HTERT RPE-1 (cell line): ENCODE data around the gene UNC13B.
"Not testable (repeated sequence)": the region's sequence is repeated elsewhere in the genome, so short reads cannot be mapped to it uniquely, and the experiment has no call there.

Source experiments
- in situ Hi-C: fragments of 300-500 bp; cut with MboI; formaldehyde crosslinking; loops from 4 replicates; pipeline ENCODE4 v1.14.3; 2020; ENCODE audit warnings: low sequenced_read_pairs

The UNC13B gene

GRCh38 chr9:35220659-35221338 lies 59.0 kb downstream of the UNC13B start:
- in situ Hi-C loops: no loop called here

DNA sequence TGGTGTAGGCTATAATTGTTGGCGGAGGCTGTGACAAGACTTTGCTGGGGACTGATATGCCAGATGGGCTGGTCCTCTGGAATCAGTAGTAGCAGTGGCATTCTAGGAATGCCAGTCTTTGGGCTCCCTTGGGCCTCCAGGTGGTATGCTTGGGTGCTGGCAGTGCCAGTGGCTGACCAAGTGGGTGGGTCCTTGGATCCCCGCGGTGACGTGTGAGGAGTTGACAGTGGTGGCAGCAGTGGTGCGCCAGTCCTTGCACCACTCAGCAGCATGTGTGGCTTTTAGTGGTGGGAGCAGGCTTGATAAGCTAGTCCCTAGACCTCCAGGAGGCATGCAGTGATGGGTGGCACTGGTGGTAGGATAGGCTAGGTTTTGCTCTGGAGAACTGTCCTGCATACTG lies 63.9 kb downstream of the UNC13B start:
- in situ Hi-C loops: no loop called here

DNA sequence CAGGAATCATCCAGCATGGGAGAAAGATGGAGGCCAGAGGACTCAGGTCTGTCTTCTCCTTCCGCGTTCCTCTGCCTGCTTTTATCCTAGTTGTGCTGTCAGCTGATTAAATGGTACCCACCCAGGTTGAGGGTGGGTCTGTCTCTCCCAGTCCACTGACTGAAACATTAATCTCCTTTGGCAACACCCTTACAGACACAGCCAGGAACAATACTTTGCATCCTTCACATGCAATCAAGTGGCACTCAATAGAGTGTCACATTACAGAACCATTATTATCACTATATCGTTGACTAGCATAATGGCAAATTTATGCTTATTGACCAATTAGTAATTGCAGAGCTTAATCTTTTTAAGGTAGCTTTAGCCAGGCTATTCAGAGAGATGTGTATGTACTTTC lies 64.8 kb downstream of the UNC13B start:
- in situ Hi-C loops: no loop called here

DNA sequence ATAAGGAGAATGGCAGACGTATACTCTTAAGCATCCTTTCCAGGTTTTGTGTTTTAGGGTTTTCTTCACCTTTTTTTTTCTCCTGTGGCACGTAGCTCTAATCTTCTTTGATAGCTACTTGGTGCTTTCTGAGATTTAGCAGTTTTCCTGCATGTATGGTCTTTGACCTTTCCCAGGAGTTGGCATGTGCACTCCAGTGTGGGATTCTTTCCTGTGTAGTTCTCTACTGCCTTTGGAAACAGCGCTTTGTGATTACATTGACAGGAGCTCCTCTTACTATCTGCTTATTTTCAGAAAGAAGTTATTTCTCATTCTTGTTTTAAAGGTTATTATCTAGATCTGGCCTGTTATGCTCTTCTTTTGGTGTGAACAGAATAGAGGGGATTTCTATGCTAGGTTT lies 65.5 kb downstream of the UNC13B start:
- in situ Hi-C loops: no loop called here

DNA sequence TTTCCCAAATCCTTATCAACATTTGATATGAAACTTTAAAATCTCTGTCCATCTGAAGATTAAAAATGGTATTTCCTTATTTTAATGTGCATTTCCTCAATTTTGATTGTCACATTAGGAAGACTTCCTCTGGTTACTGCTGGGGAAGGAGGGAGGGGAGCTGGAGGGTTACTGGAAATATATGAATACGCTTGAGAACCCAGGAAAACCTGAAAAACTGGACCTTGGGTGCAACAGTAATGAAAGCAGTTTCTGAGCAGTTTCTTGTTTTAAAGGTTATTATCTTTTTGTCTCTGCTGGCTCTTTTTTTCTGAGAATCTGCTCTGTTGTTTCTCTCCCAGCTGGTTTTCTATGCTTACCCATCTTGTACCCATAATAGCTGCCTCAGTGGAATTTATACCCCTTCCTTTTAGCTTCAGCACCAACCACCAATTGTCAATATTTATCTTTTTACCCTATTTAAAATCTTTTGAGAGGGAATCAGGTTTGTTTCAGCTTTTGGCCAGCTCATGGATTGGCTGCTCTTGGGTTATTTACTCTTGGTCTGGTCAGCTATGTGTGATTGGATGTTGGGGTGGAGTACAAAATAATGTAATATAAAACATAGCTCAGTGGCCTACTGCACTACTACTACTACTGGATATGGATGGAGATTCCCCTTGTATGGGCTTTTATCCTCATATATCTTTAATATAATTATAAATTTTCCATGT lies 67.4 kb downstream of the UNC13B start:
- in situ Hi-C loops: no loop called here

DNA sequence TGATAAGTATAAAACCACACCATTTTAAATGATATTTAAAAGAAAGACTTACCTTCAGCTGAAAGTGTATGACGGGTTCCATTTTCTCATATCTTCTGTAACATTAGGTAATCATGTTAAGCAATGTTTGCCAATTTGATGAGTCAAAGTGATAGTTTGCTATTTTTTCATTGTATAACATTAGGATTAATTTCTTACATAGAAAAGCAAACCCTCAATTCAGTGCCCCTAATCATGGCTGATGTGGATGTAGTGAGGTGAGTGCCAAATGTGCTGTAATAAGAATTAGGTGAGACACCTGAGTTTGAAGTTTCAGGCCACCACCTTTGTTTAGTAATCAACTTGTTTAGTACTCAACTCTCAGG lies 68.0 kb downstream of the UNC13B start:
- in situ Hi-C loops: no loop called here

- in situ Hi-C loops: no loop called here
Measured at GRCh38 chr9:35232867-35233544, 71.2 kb downstream of the UNC13B start.

- in situ Hi-C loops: no loop called here
Measured at GRCh38 chr9:35236692-35237091, 74.9 kb downstream of the UNC13B start.

- in situ Hi-C loops: no loop called here
Measured at GRCh38 chr9:35237311-35237710, 75.5 kb downstream of the UNC13B start.

- in situ Hi-C loops: not testable (repeated sequence)
Measured at GRCh38 chr9:35245945-35246344, 84.1 kb downstream of the UNC13B start.

DNA sequence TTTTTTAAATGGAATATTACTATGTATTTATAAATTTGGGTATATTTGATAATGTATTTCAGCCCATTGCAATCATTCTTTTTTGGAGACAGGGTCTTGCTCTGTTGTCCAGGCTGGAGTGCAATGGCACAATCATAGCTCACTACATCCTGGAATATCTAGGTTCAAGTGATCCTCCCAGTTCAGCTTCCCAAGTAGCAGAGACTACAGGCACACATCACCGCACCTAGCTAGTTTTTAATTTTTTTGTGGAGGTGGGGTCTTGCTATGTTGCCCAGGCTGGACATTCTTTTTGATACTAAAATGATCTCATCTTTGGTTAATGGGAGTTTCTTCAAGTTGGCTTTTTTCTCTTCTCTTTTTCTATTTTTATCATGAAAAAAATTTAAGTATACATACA lies 91.3 kb downstream of the UNC13B start:
- in situ Hi-C loops: no loop called here

DNA sequence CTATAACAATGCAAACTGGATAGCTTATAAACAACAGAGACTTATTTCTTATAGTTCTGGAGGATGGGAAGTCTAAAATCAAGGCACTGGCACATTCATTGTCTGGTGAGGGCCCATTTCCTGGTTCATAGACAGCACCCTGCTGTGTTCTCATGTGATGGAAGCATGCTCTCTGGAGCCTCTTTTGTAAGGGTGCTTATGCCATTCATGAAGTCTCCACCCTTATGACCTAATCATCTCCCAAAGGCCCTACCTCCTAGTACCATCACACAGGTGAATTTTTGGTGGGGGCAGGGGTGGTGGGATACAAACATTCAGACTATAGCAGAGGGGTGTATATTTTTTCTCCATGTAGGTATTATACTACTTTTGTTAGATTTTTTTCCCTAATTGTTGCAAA lies 92.4 kb downstream of the UNC13B start:
- in situ Hi-C loops: no loop called here

DNA sequence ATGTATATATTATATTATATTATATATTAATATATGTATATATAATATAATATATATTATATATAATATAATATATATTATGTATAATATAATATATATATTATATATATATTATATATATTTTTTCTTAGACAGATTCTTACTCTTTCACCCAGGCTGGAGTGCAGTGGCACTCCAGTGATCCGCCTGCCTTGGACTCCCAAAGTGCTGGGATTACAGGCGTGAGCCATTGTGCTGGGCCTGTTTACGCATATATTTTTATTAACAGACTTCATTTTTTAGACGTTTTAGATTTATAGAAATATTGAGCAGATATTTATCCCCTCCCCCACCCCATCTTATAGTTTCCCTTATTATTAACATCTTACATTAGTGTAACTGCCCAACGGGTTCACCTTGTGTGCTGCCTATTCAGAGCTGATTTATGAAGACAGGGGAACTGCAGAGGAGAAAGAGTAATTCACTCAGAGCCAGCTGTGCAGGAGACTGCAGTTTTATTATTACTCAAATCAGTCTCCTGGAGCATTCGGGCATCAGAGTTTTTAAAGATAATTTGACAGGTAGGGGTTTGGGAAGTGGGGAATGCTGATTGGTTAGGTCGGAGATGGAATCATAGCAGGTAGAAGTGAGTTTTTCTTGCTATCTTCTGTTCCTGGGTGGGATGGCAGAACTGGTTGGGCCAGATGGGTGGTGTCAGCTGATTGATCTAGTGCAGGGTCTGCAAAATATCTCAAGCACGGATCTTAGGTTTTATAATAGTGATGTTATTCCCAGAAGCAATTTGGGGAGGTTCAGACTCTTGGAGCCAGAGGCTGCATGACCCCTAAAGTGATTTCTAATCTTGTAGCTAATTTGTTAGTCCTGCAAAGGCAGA lies 93.4 kb downstream of the UNC13B start:
- in situ Hi-C loops: no loop called here

DNA sequence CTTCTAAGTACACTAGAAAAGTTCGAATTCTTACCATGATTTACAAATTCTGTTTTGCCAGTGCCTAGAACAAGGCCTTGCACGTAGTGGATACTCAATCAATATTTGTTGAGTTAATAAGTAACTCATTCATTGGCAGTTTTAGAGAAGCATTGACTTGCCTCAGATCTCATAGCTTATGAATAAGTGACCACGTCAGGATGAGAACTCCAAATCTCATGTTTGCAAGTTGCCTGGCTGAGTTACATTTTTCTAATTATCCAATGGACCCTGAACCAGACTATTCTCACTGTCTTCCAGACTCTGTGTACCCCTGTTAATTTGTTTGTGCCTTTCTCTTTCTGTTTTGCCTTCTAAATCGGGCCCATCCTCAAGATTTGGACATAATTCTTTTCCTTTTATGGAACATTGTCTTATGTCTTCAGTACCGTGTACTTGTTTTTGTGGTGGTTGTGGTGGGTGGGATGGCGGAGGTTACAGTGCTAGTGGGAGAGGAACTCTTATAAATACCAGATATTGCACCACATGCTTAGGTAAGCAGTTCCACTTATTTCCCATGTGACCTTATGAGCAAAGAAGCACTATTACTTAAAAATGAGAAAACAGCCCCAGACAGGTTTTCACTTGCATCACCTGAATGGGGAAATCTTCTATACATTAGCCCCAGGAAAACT lies 96.3 kb downstream of the UNC13B start:
- in situ Hi-C loops: no loop called here

- in situ Hi-C loops: no loop called here
Measured at GRCh38 chr9:35258660-35259474, 97.1 kb downstream of the UNC13B start.

DNA sequence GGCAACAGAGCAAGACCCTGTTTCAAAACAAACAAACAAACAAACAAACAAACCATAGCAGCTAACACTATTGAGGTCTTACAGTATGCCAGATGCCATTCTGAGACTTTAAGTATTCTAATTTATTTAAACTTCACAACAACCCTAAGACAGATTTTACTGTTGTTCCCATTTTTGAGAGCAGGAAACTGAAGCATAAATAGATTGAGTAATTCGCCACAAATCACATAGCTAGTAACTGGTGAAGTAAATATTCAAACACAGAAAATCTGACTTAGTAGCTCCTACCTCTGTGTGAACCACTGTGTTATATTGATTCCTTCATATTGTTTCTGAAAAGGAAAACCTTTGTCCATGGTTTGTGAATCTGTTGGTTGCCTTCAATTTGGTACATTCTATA lies 98.4 kb downstream of the UNC13B start:
- in situ Hi-C loops: no loop called here

DNA sequence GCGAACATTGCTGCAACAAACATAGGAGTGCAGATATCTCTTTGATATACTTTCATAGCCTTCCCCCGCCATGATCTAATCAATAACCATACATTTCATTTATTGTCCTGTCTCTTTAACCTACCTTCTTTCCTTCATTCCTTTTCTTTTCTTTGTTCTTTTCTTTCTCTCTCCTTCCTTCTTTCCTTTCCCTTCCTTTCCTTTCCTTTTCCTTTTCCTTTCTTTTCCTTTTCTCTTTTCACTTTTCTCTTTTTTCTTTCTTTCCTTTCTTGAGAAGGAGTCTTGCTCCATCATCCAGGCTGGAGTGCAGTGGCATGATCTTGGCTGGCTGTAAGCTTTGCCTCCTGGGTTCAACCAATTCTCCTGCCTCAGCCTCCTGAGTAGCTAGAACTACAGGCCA lies 100.3 kb downstream of the UNC13B start:
- in situ Hi-C loops: no loop called here

DNA sequence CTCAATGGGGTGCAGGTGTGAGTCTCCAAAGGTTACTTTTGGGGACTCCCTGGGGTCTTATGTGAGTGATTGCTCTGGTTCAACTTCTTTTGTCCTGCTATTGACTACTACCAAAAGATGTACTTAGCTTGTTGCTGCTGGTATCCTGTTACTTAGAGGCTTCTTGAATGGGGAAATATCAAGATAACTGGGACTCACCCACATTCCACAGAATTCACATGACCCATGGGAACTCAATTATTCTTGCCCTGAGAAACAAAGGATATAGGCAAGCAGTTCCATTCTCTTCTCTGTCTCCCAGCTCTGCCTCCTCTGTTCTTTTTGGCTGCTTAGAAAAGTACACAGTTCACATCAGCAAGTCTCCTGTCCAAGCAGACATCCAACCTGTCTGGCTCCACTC lies 105.9 kb downstream of the UNC13B start:
- in situ Hi-C loops: no loop called here

DNA sequence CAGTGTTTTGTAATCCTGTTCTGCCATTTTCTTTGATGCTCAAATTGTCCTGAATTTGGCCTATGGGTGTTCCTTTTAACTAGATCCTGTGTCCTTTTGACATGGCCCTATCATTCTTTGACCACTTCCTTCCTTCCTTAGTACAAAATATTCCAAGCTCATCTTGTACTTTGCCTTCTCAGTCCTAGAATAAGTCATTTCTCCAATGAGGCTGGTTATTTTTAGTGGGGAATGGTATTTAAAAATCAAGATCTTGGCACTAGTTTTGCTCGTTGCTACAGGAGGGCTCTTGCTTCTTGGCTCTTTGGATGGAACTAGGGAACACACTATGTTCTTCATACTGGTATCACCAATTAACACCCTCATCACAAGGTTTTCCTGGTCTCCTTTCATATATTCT lies 108.1 kb downstream of the UNC13B start:
- in situ Hi-C loops: no loop called here

DNA sequence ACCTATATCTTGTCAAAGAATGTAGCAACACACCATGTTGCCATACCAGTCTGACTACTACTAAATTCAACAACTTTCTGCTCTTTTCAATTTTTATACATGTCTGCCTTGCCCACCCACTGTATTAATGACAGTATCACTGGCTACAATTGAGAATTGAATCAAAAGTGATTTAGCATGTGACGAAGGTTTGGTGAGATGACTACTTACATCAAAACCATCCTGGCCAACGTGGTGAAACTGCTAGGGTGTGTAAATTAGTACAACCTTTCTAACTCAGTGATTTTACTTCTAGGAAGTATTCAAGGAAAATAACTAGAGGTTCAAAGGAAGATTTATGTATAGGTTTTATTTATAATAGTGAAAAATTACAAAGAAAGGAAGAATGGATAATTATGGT lies 109.8 kb downstream of the UNC13B start:
- in situ Hi-C loops: no loop called here
